GM12865 (cell line): ENCODE data around the gene CD200.

Experiments used
- DNase-seq: peaks from one replicate; pipeline ENCODE4 v3.0.0; 2010; ENCODE audit warnings: low read depth
- H3K4me3 ChIP-seq: 2 replicates; pipeline ENCODE4 v1.5.1; 2011; ENCODE audit warnings: mild to moderate bottlenecking, low read depth, low read length, control low read depth
- TF ChIP-seq, protein P1 (sequence below): IDR thresholded peaks from 2 replicates; pipeline ENCODE4 v1.5.1; 2011; ENCODE audit warnings: low read length, control low read depth, low read depth, inconsistent platforms; ENCODE audit not compliant: insufficient read depth; ENCODE audit errors: missing control alignments

CD200 gene

GRCh38 chr3:112384769-112385168, 51.8 kb downstream of the CD200 start:
- no peak overlapping the region for H3K4me3 ChIP-seq
- TF ChIP-seq, protein P1, sequence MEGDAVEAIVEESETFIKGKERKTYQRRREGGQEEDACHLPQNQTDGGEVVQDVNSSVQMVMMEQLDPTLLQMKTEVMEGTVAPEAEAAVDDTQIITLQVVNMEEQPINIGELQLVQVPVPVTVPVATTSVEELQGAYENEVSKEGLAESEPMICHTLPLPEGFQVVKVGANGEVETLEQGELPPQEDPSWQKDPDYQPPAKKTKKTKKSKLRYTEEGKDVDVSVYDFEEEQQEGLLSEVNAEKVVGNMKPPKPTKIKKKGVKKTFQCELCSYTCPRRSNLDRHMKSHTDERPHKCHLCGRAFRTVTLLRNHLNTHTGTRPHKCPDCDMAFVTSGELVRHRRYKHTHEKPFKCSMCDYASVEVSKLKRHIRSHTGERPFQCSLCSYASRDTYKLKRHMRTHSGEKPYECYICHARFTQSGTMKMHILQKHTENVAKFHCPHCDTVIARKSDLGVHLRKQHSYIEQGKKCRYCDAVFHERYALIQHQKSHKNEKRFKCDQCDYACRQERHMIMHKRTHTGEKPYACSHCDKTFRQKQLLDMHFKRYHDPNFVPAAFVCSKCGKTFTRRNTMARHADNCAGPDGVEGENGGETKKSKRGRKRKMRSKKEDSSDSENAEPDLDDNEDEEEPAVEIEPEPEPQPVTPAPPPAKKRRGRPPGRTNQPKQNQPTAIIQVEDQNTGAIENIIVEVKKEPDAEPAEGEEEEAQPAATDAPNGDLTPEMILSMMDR, result no peak
- no peak for DNase-seq

DNA sequence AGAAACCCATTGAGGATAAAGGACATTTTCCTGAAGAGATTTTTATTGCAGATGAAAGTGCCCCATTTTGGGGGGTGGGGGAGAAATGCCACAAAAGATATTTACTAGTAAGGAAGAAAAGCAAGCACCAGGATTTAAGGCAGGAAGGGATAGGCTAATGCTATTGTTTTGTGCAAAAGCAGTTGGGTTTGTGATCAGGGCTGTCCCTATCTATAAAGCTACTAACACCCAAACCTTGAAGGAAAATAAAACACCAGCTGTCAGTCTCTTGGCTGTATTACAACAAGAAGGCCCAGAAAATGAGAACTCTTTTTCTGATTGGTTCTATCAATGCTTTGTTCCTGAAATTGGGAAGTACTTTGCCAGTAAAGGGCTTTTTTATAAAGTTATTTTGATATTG, 56.0 kb downstream of the CD200 start:
- no peak for DNase-seq
- no peak overlapping the region for H3K4me3 ChIP-seq
- TF ChIP-seq, protein P1, result no peak

DNA sequence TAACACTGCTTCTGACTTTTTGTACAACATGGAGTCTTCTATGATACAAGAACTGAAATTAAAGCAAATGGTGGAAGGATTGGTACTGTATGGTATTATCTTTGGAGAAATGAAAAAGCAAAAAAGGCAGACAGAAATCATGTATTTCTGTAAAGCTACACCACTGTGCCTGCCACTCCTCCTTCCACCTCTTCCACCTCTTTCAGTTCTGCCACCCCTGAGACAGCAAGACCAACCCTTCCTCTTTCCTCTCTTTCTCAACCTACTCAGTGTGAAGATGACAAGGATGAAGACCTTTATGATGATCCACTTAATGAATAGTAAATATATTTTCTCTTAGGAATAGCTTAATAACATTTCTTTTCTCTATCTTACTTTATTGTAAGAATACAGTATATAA, 57.0 kb downstream of the CD200 start:
- no peak for DNase-seq
- TF ChIP-seq, protein P1, result no peak
- H3K4me3 ChIP-seq, result no peak overlapping the region

DNA sequence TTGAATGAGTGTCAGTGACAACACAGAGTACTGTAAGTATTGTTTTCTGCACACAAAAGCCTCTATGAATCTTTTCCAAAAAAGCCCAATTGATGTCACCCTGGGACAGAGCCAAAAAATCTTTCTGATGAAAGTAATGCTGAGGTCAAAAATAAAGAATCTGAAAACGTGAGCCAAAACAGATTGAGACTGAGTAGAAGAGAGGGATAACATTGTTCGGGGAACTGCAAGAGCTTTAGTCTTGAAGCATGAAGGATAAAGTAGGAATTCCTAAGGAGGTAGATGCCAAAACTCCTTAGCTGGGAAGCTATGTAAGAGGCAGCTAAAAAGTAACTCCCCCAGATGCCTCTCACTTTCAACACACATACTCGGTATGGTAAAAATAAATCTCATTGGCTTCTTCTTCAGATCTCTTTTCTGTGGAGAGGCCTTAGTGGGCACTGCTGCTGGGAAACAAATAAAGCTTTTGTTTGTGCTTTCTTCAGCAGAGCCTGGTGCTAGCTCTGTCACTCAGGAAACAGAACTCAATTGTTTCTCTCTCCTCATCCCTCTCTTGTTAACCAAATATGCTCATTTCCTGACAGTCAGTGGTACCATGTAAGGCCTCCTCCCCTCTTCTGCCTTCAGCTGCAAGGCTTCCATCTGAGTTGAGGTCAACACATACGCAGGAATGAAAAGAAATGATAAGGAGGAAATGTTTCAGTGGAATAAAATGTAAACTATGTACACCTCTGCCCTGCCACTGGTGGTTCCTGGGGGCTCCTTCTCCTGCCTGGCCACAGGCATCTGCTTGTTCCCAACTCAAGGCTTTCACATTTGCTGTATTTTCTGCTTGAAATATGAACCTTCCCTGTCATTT, 58.1 kb downstream of the CD200 start:
- no peak overlapping the region for H3K4me3 ChIP-seq
- peak; percentile 29 for DNase-seq
- TF ChIP-seq, protein P1, result no peak

GRCh38 chr3:112391648-112392047, 58.7 kb downstream of the CD200 start:
- no peak for DNase-seq
- TF ChIP-seq, protein P1, result no peak
- no peak overlapping the region for H3K4me3 ChIP-seq

GRCh38 chr3:112392393-112393359, 59.7 kb downstream of the CD200 start:
- no peak overlapping the region for H3K4me3 ChIP-seq
- no peak for DNase-seq
- TF ChIP-seq, protein P1, result no peak
